ENCODE data around the gene TRIM36.

TRIM36 gene

DNA sequence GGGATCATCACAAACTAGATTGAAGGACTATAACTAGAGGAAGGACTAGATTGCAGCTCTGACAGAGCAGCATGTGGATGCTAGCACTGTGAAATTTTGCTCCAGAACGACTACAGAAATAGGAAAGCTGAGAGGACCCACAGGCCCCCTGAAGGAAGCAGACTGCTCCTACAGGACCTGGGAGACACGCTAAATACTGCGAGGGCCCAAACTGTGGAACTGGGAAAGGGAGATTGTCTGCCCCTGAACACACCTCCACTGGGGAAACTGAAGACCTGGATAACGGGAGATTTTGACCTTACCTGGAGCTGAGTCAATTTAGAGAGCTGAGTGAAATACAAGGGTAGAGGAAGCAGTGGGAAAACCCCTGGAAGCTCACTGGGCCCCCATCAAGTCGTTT is 19.2 kb downstream of the TRIM36 start:
- TF ChIP-seq, protein P1, sequence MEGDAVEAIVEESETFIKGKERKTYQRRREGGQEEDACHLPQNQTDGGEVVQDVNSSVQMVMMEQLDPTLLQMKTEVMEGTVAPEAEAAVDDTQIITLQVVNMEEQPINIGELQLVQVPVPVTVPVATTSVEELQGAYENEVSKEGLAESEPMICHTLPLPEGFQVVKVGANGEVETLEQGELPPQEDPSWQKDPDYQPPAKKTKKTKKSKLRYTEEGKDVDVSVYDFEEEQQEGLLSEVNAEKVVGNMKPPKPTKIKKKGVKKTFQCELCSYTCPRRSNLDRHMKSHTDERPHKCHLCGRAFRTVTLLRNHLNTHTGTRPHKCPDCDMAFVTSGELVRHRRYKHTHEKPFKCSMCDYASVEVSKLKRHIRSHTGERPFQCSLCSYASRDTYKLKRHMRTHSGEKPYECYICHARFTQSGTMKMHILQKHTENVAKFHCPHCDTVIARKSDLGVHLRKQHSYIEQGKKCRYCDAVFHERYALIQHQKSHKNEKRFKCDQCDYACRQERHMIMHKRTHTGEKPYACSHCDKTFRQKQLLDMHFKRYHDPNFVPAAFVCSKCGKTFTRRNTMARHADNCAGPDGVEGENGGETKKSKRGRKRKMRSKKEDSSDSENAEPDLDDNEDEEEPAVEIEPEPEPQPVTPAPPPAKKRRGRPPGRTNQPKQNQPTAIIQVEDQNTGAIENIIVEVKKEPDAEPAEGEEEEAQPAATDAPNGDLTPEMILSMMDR (IDR thresholded peaks at IDR 0.05; ENCODE audit: insufficient read depth, low read depth, low read length, missing control alignments) = no peak
- no peak overlapping the region for H3K4me3 ChIP-seq (ENCODE audit: low read depth, low read length)
- no peak for DNase-seq (ENCODE audit: low read depth)

DNA sequence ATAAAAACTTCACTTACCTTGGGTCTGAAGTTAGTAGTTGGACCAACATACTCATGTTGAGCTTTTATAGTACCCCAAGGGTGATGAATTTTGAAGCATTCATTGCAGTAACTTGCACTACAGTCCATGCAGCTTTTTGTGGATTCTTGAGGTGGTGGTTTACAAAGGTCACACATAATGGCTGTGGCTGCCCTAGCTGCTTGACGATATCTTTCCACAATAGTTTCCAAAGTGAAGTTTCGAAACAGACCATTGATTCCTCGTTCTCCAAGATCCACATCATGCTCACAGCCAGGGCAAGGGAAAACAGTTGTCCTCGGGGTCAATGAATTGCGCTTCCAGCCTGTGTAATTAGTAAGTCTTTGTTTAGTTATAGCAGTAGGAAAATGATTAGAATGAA is 22.7 kb downstream of the TRIM36 start:
- DNase-seq (ENCODE audit: low read depth) = no peak
- H3K4me3 ChIP-seq (ENCODE audit: low read depth, low read length) = no peak overlapping the region
- TF ChIP-seq, protein P1 (IDR thresholded peaks at IDR 0.05; ENCODE audit: insufficient read depth, low read depth, low read length, missing control alignments) = no peak

DNA sequence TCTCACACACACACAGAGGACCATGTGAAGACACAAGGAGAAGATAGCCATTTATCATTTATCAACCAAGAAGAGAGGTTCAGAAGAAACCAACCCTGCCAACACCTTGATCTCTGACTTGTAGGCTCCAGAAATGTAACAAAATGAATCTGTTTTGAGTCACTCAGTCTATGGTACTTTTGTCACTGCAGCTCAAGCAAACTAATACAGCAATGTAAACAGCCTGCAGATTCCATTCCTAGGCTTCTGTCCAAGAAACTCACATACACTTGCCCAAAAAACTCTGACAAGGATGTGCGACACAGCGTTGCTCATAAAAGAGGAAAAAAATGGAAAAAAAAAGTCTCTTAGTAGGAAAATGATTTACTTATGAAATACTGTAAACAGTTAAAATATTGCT is 33.4 kb downstream of the TRIM36 start:
- TF ChIP-seq, protein P1 (IDR thresholded peaks at IDR 0.05; ENCODE audit: insufficient read depth, low read depth, low read length, missing control alignments) = no peak
- H3K4me3 ChIP-seq (ENCODE audit: low read depth, low read length) = no peak overlapping the region
- no peak for DNase-seq (ENCODE audit: low read depth)

DNA sequence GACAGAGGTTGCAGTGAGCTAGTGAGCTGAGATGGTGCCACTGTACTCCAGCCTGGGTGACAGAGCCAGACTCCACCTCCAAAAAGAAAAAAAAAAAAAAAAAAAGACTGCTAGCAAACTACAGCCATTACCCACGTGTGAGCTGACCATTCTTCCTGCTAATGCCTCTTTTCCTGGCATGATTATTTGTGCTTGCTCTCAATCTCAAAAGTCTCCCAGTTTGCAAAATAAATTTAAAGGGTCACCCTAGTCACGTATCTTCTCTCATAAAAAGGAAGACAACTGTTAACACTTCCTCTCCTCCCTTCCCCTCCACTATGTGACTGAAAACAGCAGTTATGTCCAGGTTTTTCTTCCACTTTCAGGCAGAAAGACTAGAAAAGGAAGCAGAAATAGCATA is 37.2 kb downstream of the TRIM36 start:
- H3K4me3 ChIP-seq (ENCODE audit: low read depth, low read length) = no peak overlapping the region
- DNase-seq (ENCODE audit: low read depth) = no peak
- TF ChIP-seq, protein P1 (IDR thresholded peaks at IDR 0.05; ENCODE audit: insufficient read depth, low read depth, low read length, missing control alignments) = no peak

DNA sequence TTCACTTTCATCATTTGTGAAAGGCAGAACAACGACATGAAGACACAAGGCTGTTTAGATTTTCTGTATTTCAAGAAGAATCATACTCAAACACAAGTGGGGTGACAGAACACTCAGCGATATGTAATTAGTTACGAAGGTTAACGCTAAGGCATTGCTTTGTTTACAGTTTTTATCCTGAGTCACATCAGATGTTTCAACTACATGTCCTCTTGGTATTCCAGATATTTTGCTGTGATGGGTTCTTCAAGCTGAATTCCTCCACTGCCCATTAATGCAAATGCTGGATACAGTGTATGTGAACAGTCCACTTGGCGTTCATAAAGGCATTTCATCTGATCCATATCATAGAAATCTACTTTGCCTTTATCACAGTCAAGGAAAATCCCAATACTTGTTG is 43.4 kb downstream of the TRIM36 start:
- H3K4me3 ChIP-seq (ENCODE audit: low read depth, low read length) = no peak overlapping the region
- TF ChIP-seq, protein P1 (IDR thresholded peaks at IDR 0.05; ENCODE audit: insufficient read depth, low read depth, low read length, missing control alignments) = no peak
- no peak for DNase-seq (ENCODE audit: low read depth)

DNA sequence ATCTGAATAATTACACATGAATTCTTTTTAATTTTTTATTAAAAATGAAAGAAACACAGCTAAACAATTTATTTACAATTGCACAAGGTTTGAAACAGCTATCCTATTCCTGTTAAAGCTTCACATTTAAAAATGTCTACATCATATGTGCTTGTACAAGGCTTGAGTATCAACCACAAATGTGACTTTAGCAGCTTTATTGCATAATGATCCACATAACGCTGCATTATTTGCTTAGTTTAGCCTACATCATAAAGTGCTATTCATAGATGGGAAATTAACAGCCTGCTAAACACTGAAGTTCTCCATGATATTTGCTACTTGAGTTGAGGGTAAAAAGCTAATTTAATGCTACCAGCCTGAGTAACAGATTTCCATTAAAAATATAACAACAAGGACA is 45.0 kb downstream of the TRIM36 start:
- DNase-seq (ENCODE audit: low read depth) = no peak
- TF ChIP-seq, protein P1 (IDR thresholded peaks at IDR 0.05; ENCODE audit: insufficient read depth, low read depth, low read length, missing control alignments) = no peak

DNA sequence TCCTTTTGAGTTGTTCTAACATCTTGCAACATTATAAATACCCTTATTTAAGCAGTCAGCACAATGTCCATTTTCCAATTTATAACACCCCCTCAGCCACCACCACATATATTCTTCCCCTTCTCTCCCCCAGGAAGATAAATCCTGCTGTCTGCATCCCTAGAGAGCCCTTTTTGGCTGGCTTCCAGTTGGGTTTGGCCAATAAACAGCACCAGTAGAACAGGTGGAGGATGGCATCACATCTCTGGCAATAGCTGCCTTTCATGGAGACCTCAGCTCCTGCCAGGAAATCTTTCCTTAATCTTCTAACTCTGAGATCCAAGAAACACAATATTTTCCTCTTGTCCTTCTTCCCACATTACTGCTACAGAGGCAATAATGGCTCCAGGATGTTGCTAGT is 53.7 kb downstream of the TRIM36 start:
- DNase-seq (ENCODE audit: low read depth) = no peak

More for the DNA sequence above, 45.0 kb downstream of the TRIM36 start:
- no peak overlapping the region for H3K4me3 ChIP-seq (ENCODE audit: low read depth, low read length)

More for the DNA sequence above, 53.7 kb downstream of the TRIM36 start:
- no peak overlapping the region for H3K4me3 ChIP-seq (ENCODE audit: low read depth, low read length)
- TF ChIP-seq, protein P1 (IDR thresholded peaks at IDR 0.05; ENCODE audit: insufficient read depth, low read depth, low read length, missing control alignments) = no peak

All from GM12865 (cell line).